AG04450 (cell line): Measurements from ENCODE around the gene SRSF2. TPM values are rescaled to one million over a fixed set of nuclear protein-coding genes. Genes with fewer than 3 reads are reported as not detected.
A peak's percentile ranks its signal among the peaks of the same experiment; 100 is the strongest.

Experiments used
- CTCF ChIA-PET: fragments of 300-600, 350-600 bp; formaldehyde crosslinking; extraction: SDS; loops from one replicate; lab custom pipeline; 2022; ENCODE audit warnings: antibody characterized with exemption, inconsistent platforms; lab: Charles Lee
- POLR2A ChIA-PET: fragments of 350-600 bp; formaldehyde crosslinking; extraction: SDS; loops from one replicate; lab custom pipeline; 2021; ENCODE audit warnings: antibody characterized with exemption, inconsistent platforms; lab: Yijun Ruan, JAX
- DNase-seq: peaks from one replicate; pipeline ENCODE4 v3.0.0-alpha.2; 2011; ENCODE audit warnings: low read depth, low spot score
- H3K27ac ChIP-seq: one replicate; pipeline ENCODE4 v1.5.1; 2012; ENCODE audit warnings: low read depth, low read length, control low read depth
- H3K27me3 ChIP-seq: one replicate; pipeline ENCODE4 v1.6.0; 2012; ENCODE audit warnings: low read length; ENCODE audit not compliant: control insufficient read depth, insufficient read depth
- H3K4me3 ChIP-seq: 2 replicates; pipeline ENCODE4 v1.5.1; 2011; ENCODE audit warnings: mild to moderate bottlenecking, low read depth, low read length, control low read depth
- H3K9me3 ChIP-seq: 2 replicates; pipeline ENCODE4 v1.5.1; 2012; ENCODE audit warnings: low read length; ENCODE audit not compliant: control insufficient read depth, insufficient read depth
- CTCF ChIP-seq: IDR thresholded peaks from 2 replicates; pipeline ENCODE4 v1.5.1; 2011; ENCODE audit warnings: low read depth, low read length, control low read depth, inconsistent platforms
- polyA plus RNA-seq: library from polyadenylated mRNA; depleted of rRNA; stranded (reverse); fragments of >200 nt; gene quantifications from 2 replicates; pipeline ENCODE4 v1.2.3, GENCODE V29; 2011

Gene SRSF2
- polyA plus RNA-seq, 1 experiment = 184 TPM

GRCh38 chr17:76720211-76720610 is 16.9 kb downstream of the SRSF2 start:
- ChIA-PET POLR2A (interaction anchor here (0.6 kb wide), 1 partner anchor 191 kb away, joined by 3 read pairs; no protein-coding TSS in a partner anchor), CTCF (no interaction called here)
- no peak for DNase-seq
- Histone ChIP-seq H3K9me3 (no peaks in the 10 kb centered on the region), H3K27me3 (no peaks in the 10 kb centered on the region), H3K27ac (no peak overlapping the region), H3K4me3 (no peak overlapping the region)
- TF ChIP-seq CTCF = no peak

GRCh38 chr17:76718516-76718915 is 18.6 kb downstream of the SRSF2 start:
- no peak for TF ChIP-seq CTCF
- no peaks in the 10 kb centered on the region for H3K27me3 ChIP-seq
- ChIA-PET CTCF (no interaction called here), POLR2A (no interaction called here)
- no peak for DNase-seq
- H3K27ac ChIP-seq = peak overlapping the region; percentile 11
- no peaks in the 10 kb centered on the region for H3K9me3 ChIP-seq
- no peak overlapping the region for H3K4me3 ChIP-seq

GRCh38 chr17:76716839-76717215 is 20.3 kb downstream of the SRSF2 start:
- Histone ChIP-seq H3K4me3 (no peak overlapping the region), H3K27ac (peak overlapping the region; percentile 98), H3K27me3 (no peaks in the 10 kb centered on the region), H3K9me3 (no peaks in the 10 kb centered on the region)
- POLR2A ChIA-PET = interaction anchor here (1.0 to 2.4 kb wide), 9 partner anchors 9 to 206 kb away, joined by 3 to 19 read pairs (median 8); partner anchors contain the start of genes JMJD6, METTL23, MFSD11 and PRCD
- CTCF ChIA-PET = interaction anchor here (0.7 to 2.1 kb wide), 5 partner anchors 11 to 194 kb away, joined by 3 to 10 read pairs (median 4); no protein-coding TSS in a partner anchor
- TF ChIP-seq CTCF = no peak
- peak; percentile 73 for DNase-seq

- POLR2A ChIA-PET = interaction anchor here (1.0 to 2.4 kb wide), 8 partner anchors 10 to 205 kb away, joined by 3 to 19 read pairs (median 8); partner anchors contain the start of genes JMJD6, METTL23, MFSD11 and PRCD
- CTCF ChIA-PET = interaction anchor here (0.8 to 2.9 kb wide), 6 partner anchors 9 to 193 kb away, joined by 3 to 14 read pairs (median 6); partner anchors contain the start of genes JMJD6 and METTL23
- H3K4me3 ChIP-seq = no peak overlapping the region
Observed at GRCh38 chr17:76716146-76716838, 20.8 kb downstream of the SRSF2 start.

More at GRCh38 chr17:76716146-76716838, 20.8 kb downstream of the SRSF2 start:
- Histone ChIP-seq H3K27ac (peak overlapping the region; percentile 98), H3K9me3 (no peaks in the 10 kb centered on the region), H3K27me3 (no peaks in the 10 kb centered on the region)
- no peak for TF ChIP-seq CTCF
- DNase-seq = peak; percentile 90
